Measurements from ENCODE around the gene FSHR. TPM values are rescaled to one million over a fixed set of nuclear protein-coding genes. Genes with fewer than 3 reads are reported as not detected.

FSHR gene
- total and polyA plus RNA-seq, 2 experiments from 2014 or later: not detected

GRCh38 chr2:49032936-49033335, 121.4 kb downstream of the FSHR start (continued):
- TF ChIP-seq, protein P1, sequence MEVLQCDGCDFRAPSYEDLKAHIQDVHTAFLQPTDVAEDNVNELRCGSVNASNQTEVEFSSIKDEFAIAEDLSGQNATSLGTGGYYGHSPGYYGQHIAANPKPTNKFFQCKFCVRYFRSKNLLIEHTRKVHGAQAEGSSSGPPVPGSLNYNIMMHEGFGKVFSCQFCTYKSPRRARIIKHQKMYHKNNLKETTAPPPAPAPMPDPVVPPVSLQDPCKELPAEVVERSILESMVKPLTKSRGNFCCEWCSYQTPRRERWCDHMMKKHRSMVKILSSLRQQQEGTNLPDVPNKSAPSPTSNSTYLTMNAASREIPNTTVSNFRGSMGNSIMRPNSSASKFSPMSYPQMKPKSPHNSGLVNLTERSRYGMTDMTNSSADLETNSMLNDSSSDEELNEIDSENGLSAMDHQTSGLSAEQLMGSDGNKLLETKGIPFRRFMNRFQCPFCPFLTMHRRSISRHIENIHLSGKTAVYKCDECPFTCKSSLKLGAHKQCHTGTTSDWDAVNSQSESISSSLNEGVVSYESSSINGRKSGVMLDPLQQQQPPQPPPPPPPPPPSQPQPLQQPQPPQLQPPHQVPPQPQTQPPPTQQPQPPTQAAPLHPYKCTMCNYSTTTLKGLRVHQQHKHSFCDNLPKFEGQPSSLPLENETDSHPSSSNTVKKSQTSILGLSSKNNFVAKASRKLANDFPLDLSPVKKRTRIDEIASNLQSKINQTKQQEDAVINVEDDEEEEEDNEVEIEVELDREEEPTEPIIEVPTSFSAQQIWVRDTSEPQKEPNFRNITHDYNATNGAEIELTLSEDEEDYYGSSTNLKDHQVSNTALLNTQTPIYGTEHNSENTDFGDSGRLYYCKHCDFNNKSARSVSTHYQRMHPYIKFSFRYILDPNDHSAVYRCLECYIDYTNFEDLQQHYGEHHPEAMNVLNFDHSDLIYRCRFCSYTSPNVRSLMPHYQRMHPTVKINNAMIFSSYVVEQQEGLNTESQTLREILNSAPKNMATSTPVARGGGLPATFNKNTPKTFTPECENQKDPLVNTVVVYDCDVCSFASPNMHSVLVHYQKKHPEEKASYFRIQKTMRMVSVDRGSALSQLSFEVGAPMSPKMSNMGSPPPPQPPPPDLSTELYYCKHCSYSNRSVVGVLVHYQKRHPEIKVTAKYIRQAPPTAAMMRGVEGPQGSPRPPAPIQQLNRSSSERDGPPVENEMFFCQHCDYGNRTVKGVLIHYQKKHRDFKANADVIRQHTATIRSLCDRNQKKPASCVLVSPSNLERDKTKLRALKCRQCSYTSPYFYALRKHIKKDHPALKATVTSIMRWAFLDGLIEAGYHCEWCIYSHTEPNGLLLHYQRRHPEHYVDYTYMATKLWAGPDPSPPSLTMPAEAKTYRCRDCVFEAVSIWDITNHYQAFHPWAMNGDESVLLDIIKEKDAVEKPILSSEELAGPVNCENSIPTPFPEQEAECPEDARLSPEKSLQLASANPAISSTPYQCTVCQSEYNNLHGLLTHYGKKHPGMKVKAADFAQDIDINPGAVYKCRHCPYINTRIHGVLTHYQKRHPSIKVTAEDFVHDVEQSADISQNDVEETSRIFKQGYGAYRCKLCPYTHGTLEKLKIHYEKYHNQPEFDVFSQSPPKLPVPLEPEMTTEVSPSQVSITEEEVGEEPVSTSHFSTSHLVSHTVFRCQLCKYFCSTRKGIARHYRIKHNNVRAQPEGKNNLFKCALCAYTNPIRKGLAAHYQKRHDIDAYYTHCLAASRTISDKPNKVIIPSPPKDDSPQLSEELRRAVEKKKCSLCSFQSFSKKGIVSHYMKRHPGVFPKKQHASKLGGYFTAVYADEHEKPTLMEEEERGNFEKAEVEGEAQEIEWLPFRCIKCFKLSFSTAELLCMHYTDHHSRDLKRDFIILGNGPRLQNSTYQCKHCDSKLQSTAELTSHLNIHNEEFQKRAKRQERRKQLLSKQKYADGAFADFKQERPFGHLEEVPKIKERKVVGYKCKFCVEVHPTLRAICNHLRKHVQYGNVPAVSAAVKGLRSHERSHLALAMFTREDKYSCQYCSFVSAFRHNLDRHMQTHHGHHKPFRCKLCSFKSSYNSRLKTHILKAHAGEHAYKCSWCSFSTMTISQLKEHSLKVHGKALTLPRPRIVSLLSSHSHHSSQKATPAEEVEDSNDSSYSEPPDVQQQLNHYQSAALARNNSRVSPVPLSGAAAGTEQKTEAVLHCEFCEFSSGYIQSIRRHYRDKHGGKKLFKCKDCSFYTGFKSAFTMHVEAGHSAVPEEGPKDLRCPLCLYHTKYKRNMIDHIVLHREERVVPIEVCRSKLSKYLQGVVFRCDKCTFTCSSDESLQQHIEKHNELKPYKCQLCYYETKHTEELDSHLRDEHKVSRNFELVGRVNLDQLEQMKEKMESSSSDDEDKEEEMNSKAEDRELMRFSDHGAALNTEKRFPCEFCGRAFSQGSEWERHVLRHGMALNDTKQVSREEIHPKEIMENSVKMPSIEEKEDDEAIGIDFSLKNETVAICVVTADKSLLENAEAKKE (CRISPR knock-in tag; IDR thresholded peaks at IDR 0.05): no peak
- TF ChIP-seq NANOG (IDR thresholded peaks at IDR 0.05; ENCODE audit: borderline replicate concordance) (no peak), ZNF331 (CRISPR knock-in tag; IDR thresholded peaks at IDR 0.05; ENCODE audit: low read depth) (no peak)

GRCh38 chr2:49032126-49032525, 122.2 kb downstream of the FSHR start:
- no peak overlapping the region for H3K4me3 ChIP-seq
- H3K27me3 ChIP-seq (ENCODE audit: insufficient read depth): no peaks in the 10 kb centered on the region
- DNase-seq (ENCODE audit: low spot score): no peak
- Mint-ChIP-seq H3K27me3 (ENCODE audit: insufficient read depth, low read depth, poor library complexity) (peaks cover 2% of the 10 kb centered on the region), H3K9me3 (no peaks in the 10 kb centered on the region), H3K36me3 (ENCODE audit: low read depth) (no peaks in the 10 kb centered on the region), H3K27ac (no peak overlapping the region), H3K4me1 (peaks cover 9% of the 10 kb centered on the region), H3K4me3 (no peak overlapping the region)
- no peaks in the 10 kb centered on the region for H3K79me2 ChIP-seq (replicated peaks; ENCODE audit: insufficient read depth)
- no peaks in the 10 kb centered on the region for H3K36me3 ChIP-seq (ENCODE audit: insufficient read depth)
- H3F3A ChIP-seq (replicated peaks; ENCODE audit: low read depth): no peaks in the 10 kb centered on the region
- no peak for ATAC-seq
- no peaks in the 10 kb centered on the region for H3K4me1 ChIP-seq (ENCODE audit: insufficient read depth)
- no peak overlapping the region for H2AFZ ChIP-seq
- H4K20me1 ChIP-seq (replicated peaks; ENCODE audit: insufficient read depth): no peaks in the 10 kb centered on the region
- H3K9me2 ChIP-seq (ENCODE audit: insufficient read depth): no peaks in the 10 kb centered on the region
- no peak overlapping the region for H3K27ac ChIP-seq (ENCODE audit: low read depth)
- H3K4me2 ChIP-seq: no peak overlapping the region
- TF ChIP-seq, protein P1 (CRISPR knock-in tag; IDR thresholded peaks at IDR 0.05): no peak
- TF ChIP-seq, protein P2, sequence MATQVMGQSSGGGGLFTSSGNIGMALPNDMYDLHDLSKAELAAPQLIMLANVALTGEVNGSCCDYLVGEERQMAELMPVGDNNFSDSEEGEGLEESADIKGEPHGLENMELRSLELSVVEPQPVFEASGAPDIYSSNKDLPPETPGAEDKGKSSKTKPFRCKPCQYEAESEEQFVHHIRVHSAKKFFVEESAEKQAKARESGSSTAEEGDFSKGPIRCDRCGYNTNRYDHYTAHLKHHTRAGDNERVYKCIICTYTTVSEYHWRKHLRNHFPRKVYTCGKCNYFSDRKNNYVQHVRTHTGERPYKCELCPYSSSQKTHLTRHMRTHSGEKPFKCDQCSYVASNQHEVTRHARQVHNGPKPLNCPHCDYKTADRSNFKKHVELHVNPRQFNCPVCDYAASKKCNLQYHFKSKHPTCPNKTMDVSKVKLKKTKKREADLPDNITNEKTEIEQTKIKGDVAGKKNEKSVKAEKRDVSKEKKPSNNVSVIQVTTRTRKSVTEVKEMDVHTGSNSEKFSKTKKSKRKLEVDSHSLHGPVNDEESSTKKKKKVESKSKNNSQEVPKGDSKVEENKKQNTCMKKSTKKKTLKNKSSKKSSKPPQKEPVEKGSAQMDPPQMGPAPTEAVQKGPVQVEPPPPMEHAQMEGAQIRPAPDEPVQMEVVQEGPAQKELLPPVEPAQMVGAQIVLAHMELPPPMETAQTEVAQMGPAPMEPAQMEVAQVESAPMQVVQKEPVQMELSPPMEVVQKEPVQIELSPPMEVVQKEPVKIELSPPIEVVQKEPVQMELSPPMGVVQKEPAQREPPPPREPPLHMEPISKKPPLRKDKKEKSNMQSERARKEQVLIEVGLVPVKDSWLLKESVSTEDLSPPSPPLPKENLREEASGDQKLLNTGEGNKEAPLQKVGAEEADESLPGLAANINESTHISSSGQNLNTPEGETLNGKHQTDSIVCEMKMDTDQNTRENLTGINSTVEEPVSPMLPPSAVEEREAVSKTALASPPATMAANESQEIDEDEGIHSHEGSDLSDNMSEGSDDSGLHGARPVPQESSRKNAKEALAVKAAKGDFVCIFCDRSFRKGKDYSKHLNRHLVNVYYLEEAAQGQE (IDR thresholded peaks at IDR 0.05; ENCODE audit: unreplicated experiment): no peak
- no peak for TF ChIP-seq NANOG (IDR thresholded peaks at IDR 0.05; ENCODE audit: borderline replicate concordance)
- no peak for TF ChIP-seq EZH2phosphoT487 (IDR thresholded peaks at IDR 0.05; ENCODE audit: unreplicated experiment)
- TF ChIP-seq EZH2 (IDR thresholded peaks at IDR 0.05; ENCODE audit: low read depth, unreplicated experiment): no peak
